HG03439 (cell line): ENCODE results near the gene SZT2.
"Not testable (repeated sequence)": the region's sequence is repeated elsewhere in the genome, so short reads cannot be mapped to it uniquely, and the experiment has no call there.

ENCODE experiments used
- ATAC-seq: cut with Tn5 transposase; IDR thresholded peaks from one replicate; pipeline ENCODE4 v1.9.1; 2021; ENCODE audit warnings: mild to moderate bottlenecking, moderate library complexity; ENCODE audit not compliant: unreplicated experiment

Gene SZT2

DNA sequence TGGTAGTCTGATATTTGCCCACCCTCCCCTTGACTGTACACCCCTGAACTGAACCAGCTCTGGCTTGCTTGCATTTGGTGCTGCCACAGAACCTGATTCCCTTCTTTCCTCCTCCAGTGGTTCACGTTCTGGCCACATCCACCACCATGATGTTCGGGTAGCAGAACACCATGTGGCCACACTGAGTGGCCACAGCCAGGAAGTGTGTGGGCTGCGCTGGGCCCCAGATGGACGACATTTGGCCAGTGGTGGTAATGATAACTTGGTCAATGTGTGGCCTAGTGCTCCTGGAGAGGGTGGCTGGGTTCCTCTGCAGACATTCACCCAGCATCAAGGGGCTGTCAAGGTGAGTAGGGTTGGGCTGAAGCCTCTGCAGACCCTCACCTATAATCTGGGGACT is 29.1 kb upstream of the SZT2 start:
- no peak for ATAC-seq

DNA sequence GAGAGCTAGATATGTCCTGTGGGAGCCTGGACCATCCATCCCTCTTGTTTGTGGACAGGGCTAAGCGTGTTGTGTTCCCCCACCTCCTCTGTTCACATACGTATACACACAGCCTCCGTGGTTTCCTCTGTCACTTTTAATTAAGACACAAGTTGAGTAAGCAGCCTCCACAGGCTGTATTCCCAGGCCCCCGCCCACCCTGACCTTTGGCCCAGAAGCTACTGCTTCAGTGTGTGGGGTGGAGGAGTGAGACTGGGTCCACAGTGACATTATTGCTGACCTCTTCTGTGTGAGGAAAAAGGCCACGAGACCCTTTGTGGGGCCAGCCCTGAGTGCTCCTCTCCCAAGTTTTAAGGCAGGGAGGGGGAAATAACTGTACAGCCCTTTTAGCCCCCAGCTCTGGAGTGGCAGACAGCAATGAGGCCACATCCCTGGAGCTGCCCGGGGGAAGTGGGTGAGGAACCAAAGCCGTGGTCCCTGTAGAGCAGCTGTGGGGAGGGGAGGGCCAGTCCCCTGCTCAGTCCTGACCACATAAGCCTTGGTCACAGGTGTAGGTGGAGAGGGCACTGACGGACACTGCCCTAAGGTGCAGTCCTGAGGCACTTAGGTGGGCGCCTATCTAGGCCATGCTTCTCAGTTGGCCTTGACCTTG is 26.3 kb upstream of the SZT2 start:
- ATAC-seq = no peak

DNA sequence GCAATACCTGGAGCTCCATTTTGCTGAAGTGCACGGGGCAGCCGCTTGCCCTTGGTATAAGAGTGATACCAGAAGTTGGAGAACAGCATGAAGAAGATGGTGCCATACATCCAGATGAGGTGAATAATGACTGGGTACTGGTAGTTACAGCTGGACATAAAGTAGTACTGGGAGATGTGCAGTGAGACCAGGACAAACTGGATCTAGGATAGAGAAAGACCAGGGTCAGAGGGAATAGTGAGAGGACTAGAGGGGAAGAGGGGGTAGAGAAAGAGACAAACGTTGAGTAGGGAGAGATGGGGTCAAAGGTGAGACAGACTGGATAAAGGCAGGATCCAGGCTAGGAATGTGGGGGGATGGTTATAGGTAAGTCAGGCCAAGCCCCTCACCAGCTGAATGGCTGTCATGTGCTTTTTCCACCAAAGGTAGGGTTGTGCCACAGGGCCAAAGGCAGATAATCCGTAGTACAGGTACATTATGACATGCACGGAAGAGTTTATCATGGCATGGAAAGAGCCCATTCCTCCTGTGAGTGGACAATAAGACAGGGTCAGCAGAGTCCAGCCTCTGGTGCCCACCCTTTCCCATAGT is 25.7 kb upstream of the SZT2 start:
- ATAC-seq = no peak

DNA sequence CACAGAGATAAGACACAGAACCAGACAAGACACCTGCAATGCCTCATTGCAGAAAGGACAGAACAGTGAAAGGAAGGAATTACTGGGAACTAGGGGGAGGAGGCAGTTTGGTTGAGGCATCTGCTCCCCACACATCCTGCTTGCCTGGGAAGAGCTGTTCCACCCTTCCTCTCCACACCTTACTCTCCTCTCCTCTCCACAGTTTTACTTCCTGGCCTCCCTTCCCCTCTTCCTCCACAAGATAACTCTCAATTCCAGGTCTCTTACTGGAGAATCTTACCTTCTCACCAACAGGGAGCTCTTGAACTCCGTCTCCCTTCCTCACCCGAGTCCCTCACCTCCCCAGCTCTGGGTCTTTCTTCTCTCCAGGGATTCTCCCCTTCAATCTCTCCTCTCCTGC is 24.0 kb upstream of the SZT2 start:
- ATAC-seq = no peak

DNA sequence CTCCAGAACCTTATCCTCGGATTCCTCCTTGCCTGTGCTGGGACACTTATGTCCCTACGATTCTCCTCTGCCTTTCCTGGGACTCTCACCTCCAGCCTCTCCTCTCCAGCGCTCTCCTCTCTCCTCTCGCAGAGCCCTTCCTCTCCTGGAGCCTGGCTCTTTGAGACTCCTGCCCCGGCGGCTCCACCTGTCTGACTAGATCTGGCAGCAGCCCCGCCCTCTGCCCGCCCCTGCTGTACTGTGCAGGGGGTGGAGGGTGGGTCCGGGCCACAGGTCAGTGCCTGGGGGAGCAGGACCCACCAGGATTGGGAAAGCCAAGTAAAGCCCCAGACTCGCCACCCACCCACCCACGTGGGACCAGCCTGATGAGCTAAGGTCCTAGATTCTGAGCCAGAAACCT is 23.5 kb upstream of the SZT2 start:
- ATAC-seq = no peak

DNA sequence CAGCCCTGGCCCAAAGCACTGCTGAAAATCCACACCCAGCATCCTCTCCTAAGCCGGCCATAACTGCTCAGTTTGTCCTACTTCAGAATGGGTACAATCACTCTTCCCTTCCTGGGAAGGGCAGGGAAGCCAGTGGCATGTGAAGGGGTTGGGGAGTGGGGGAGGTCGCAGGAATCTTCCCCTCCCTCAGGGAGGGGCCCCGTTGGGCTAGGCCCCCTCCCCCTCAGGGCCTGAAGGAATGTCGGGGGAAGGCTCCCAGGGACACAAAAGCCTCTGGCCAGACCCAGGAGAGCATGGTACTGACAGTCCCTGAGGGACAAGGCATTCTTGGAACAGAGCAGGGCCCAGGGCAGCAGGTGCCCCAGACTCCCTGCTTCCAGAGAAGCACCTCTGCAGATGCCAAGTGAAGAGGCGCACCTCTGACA is 23.1 kb upstream of the SZT2 start:
- no peak for ATAC-seq

DNA sequence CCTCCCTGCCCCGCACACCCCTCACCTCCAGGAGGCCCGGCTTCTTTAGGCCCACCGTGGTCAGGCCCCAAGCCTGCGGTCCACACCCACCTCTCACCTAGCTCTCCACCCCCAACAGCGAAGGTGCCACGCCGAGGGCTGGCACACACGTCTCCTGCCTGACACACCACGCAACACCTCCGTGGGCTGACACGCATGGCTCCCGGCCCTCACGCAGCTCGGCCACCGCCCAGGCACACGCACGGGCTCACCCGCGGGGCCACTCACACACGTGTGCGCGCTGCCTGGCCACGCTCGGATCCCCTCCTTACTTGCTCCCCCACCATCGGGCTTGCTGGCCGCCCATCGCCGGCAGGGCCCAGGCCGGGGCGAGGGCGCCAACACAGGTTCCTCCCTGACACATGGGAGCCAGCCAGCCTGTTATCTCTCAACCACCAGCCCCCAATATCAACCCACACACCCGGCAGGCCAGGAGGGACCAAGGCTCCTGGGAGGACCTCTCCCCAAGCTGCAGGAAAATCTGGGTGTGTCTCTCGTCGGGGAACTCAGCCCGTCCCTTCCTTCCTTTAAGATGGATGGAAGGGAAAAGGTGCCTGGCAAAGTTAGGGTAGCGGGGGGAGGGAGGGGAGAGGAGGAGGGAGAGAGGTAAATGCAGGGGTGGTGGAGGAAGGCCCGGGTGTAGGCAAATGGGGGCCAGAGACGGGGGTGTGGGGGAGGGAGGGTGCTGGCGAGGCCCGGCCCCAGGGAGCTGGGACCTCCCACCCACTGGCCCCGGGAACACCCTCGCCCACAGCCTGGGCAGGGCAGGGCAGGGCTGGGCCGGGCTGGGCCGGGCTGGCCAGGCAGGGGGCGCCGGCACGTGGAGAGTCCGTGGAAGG is 22.4 kb upstream of the SZT2 start:
- peak; percentile 43 for ATAC-seq

DNA sequence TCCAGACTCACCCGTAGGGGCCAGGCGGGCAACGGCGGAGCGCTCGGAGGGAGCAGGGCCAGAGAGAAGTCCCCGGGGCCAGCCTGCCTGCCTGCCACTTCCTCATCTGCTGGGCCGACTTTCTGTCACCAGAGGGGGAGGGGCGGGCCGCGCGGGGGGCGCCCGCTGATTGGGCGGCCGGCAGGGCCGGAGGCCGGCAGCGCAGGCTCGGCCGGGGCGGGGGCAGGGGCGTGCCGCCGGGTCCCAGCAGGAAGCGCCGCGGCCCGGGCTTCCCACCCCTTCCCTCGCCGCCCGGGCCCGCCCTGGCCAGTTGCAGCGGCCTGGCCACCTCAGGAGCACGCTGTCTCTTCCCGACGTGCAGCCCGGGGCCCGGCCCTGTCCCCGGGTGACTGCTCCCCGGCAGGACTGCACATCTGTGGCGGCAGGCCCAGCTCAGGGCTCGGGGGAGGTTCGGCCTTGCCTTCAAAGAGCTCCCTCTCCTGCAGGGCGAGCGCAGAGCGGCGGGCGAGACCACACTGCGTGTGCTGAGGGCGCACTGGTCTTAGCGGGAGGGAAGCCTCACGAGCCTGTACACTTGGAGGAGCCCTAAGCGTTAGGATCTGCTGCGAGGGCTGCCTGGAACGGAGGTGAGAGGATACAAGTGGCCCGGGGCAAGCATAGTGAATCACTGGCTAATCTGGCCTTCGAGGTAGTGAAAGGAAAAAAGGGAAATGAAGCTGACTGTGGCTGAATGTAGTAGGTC is 21.6 kb upstream of the SZT2 start, which contains the start of gene ELOVL1:
Gene ELOVL1, minus strand, starts transcription at position 108 of the 742 bp plus-strand sequence. CDS start 2,402 bp downstream, outside the sequence.
- ATAC-seq = peak; percentile 64

DNA sequence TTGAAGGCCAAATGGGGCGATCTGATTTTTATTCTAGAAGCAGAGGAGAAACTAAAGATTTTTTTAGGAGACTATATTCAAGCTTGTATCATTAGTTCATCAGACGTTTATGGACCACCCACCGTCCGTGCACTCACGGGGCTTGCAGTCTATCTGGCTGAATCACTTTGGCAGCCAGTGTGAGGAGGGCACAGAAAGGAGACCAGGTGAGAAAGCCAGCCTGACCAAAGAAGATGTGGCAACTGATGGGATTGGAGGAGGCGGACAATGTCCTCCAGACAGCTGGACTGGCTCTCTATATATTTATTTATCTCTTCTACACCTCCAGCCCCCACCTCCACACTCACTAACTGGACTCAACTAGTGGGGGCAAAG is 21.1 kb upstream of the SZT2 start:
- no peak for ATAC-seq

DNA sequence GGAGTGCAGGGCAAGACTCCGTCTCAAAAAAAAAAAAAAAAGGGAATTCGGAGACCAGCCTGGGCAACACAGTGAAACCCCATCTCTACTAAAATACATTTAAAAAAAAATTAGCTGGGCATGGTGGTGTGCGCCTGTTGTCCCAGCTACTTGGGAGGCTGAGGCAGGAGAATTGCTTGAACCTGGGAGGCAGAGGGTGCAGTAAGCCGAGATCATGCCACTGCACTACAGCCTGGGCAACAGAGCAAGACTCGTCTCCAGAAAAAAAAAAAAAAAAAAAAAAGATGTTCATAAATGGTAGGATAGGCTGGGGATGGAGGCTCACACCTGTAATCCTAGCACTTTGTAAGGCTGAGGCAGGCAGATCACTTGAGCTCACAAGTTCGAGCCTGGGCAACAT is 19.9 kb upstream of the SZT2 start:
- not testable (repeated sequence) for ATAC-seq

DNA sequence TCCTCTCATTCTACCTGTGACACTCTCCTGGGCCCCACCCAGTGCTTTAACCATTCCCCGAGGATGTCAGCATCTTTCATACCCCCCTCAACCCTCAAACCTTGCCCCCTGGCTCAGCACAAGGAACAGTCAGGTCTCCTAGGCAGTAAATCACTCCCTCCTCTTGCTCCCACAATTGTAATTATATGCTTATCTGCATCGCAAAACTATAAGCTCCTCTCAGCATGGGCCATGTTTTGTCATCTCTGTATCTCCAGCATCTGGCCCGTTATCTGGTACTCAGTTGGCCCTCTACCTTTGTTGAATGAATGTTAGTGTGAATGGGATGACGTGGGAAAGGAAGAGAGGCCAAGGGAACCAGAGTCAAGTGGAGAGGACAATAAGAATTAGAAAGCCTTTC is 19.1 kb upstream of the SZT2 start:
- ATAC-seq = no peak

DNA sequence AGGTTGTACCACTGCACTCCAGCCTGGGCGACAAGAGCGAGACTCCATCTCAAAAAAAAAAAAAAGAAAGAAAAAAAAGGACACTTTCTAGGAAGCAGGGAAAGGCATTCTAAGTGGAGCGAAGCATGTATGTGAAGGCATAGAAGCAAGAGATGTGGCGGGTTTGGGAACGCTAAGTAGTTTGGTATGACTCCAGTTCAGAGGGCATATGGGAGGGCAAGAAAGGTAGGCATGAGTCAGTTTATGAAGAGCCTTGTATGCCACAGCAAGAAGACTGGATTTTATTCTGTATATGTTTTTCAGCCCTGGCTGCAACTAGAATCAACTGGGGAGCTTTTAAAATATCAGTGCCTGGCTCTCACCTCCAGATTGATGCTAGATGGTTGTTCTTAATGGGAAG is 17.5 kb upstream of the SZT2 start:
- no peak for ATAC-seq

DNA sequence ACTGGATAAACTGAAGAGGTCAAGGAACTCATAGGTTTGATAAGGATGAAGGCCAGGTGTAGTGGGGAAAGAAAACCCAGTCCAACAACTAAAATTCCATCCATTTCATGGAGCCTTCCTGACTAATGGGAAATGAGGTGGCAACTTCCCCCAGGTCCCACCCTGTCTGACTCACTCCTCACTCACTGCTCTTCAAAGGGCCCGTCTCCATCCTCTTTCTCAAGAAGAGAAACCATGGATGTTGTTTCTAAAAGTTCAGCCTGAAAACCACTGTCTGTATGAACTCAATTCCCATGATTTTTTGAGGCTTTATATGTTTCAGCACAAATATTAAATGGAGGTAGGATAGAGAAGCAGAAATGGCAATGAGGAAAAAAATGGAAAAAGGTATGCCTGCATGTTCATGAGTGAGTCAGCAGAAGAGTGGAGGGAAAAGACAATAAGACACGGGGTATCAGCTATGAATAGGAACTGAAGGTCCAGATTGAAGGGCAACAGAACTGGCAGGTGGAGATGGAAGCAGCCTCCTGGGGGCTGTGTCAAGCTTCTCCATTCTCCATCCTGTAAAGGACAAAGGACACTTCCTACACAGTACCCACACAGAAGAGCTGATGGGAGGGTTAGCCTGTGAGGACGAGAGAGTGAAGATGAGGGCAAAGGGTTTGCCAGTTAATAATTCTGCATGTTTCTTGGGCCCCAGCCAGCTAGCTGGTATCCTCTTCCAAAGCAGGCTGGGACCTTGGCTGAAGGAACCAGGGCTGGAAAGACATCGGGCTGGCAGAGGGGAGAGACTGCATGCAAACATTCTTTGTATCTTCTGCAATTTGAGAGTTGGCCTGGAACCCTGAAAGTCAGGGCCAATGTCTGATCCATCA is 16.4 kb upstream of the SZT2 start:
- no peak for ATAC-seq

DNA sequence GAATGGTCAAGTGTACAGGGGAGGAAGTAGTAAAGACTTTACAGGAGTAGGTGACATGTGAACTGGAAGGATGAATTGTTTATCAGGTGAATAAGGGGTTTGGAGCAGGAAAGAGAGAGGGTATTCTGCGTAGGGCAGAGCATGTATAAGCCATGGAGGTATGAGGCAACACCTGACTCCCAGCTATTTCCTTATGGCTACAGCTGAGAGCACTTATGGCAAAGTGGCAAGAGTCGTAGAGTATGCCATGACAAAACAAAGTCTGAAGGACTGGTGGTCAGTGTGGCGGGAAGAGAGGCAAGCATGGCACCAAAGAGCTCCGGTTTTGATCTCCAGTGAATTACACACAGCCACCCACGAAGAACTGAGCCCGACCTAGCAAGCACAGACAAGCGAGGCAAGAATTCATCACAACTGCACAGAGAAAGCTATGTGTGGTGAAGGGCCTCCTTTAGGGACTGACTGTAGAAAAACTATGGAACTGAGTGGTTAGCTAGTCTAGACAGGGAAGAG is 12.9 kb upstream of the SZT2 start:
- no peak for ATAC-seq

DNA sequence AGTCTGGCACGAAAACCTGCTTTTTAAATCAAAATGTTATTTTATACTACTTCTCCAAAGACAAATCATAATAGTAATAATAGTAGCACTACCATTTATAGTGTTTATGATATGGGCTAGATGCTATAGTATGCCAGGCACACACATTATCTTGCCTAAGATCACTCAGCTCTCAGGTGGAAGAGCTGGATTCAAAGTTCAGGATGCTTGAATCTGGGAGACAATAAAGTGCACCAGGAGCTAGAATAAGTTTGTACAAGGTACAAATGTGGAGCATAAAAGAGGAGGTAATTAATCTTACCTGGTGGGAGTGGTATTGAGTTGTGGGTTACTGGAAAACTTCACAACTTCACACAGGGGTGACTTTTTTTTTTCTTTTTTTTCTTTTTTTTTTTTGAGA is 11.9 kb upstream of the SZT2 start:
- no peak for ATAC-seq

DNA sequence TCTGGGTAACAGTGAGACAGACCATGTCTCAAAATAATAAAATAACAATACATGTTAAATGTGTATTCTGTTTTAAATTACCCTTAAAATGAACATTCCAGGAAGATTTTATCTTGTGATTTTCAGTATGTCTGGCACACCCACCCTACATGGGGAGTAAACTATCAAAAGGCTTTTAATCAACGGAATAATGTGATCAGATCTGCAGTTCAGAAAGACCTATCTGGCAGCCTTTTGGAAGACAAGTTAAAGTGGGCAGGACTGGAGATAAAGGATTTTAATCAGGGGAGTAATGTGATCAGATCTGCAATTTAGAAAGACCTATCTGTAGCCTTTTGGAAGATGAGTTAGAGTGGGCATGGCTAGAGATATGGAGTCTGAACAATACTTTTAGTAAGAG is 10.2 kb upstream of the SZT2 start:
- ATAC-seq = no peak

DNA sequence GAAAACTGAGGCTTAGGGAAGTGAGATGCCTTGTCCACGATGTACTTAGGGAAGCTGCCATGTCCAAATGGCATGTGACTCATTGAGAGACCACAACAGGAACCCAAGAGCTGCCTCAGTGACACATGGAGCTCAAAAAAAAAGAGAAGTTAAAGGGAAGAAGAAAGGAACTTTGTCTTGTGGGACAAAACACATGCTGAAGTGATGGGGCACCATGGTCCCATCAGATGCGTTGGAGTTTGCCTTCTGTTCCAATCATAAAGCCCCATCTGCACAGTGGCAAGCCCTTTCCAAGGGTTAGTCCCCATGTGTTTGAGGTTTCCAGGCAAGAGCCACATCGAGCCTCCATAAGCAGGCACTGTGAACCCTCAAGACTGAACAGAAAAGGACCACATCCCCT is 8.1 kb upstream of the SZT2 start:
- ATAC-seq = no peak

DNA sequence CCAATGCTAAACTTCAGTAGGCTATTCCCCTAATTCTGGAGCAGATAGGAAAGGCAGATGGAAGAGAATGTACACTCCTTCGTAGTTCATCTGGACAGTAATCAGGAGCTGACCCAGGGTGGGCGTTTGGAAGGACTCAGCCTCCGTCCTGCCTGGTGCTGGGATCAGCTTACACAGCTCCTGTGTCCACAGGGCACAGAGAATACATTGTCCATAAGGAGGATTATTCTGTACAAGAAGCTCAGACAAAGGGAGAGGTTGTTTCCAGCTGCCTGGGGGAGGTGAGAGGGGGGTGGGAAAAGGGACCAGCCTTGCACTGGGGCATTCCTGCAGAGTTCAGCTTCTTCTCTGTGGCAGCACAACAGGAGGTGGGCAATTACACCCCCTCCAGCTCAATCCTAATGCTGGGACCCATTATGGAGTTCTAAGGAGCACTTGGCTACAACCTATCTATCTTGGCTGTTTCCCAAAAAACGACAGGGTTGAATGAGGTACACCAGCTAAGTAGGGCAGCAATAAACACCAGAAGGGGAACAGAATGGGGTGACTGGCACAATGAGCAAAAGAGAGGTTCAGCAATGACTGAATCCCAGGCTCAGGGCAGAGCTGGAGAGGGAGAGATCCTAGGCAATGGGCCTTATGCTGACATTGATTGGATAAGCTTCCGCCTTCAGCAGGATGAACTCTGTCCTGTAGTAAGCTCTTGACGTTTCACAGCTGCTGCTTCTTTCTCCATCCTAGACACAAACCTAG is 7.5 kb upstream of the SZT2 start:
- ATAC-seq = no peak

DNA sequence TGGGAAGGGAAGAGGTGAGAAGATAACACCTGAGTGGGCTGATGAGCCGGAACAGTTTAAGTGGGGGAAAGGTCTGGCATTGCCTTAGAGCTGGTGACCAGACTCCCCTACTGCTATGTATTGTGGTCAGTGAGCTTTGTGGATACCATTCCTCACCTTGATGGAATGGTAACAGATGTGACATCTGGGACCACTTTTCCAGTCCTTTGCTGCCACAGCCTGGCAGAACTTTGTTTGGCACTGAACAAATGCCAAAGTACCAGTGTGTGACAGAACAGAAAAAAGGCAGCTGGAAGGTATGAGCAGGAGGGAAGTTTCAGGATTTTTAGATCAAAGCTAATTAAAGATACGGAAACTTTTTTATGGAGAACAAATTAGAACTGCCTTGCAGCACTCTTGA is 6.2 kb upstream of the SZT2 start:
- ATAC-seq = no peak
